HCT116 (cell line): ENCODE results near the gene CDKAL1. TPM values are rescaled to one million over a fixed set of nuclear protein-coding genes. Genes with fewer than 3 reads are reported as not detected.

ENCODE experiments used
- ATAC-seq: fragments of 200-7000 bp; cut with Tn5 transposase; 2 replicates; pipeline ENCODE4 v1.9.1; 2020; ENCODE audit warnings: mild to moderate bottlenecking, moderate library complexity
- BruUV-seq: library from RNA; stranded (reverse); fragments of 400-500 nt; replicated peaks from 2 replicates; lab custom pipeline; 2021; lab: Mats Ljungman, UMichigan
- CTCF ChIA-PET: fragments of 300-600 bp; sonication (Branson Sonifier 250); formaldehyde crosslinking; loops from one replicate; lab custom pipeline; 2021; ENCODE audit warnings: antibody characterized with exemption; lab: Charles Lee
- POLR2A ChIA-PET: fragments of 300-600, 350-600 bp; sonication (Branson Sonifier 250); formaldehyde crosslinking; loops from one replicate; lab custom pipeline; 2021; ENCODE audit warnings: antibody characterized with exemption; lab: Charles Lee
- RAD21 ChIA-PET, 2 experiments: fragments of 300-600 bp; sonication (Branson Sonifier 250); formaldehyde crosslinking; loops; one replicate each; lab custom pipeline; 2023; ENCODE audit warnings: low total read pairs in 2 of 2; ENCODE audit not compliant: uncharacterized antibody in 2 of 2, unreplicated experiment in 2 of 2, low non-redundant PET in 1 of 2; lab: Charles Lee
- DNase-seq: peaks from one replicate; pipeline ENCODE4 v3.0.0-alpha.2; 2010; ENCODE audit warnings: low read depth, low spot score
- H2AFZ ChIP-seq: fragments of 200-600 bp; shearing (Covaris generic), sonication (generic); 2 replicates; pipeline ENCODE4 v1.6.1; 2017; ENCODE audit warnings: low read depth, mixed run types, mixed read lengths, antibody characterized with exemption, low read length; ENCODE audit not compliant: poor library complexity, severe bottlenecking
- H3K27ac ChIP-seq: 2 replicates; pipeline ENCODE4 v1.5.1; 2012; ENCODE audit warnings: low read depth, low read length
- H3K27me3 ChIP-seq: fragments of 200-600 bp; sonication (generic); 2 replicates; pipeline ENCODE4 v1.6.1; 2016; ENCODE audit warnings: mixed run types, low read length, mixed read lengths; ENCODE audit not compliant: insufficient read depth
- H3K36me3 ChIP-seq, 2 experiments: fragments of 200-500 bp in 1 of 2; fragments of 200-600 bp in 1 of 2; sonication (Bioruptor generic) in 1 of 2; sonication (generic) in 1 of 2; 2 replicates each; pipeline versions ENCODE4 v1.5.1 to v1.6.1; 2014 to 2016; ENCODE audit warnings: low read length in 2 of 2, inconsistent platforms in 1 of 2, mixed read lengths in 1 of 2, mixed run types in 1 of 2; ENCODE audit not compliant: insufficient read depth in 2 of 2, control insufficient read depth in 1 of 2
- H3K4me1 ChIP-seq, 2 experiments: fragments of 200-600 bp in 1 of 2; sonication (generic) in 1 of 2; 2 replicates each; pipeline versions ENCODE4 v1.5.1 to v1.6.1; 2012 to 2017; ENCODE audit warnings: low read length in 2 of 2, inconsistent platforms in 1 of 2, mild to moderate bottlenecking in 1 of 2, mixed read lengths in 1 of 2, mixed run types in 1 of 2, moderate library complexity in 1 of 2; ENCODE audit not compliant: insufficient read depth in 2 of 2, control insufficient read depth in 1 of 2
- H3K4me2 ChIP-seq: fragments of 200-600 bp; sonication (generic); 2 replicates; pipeline ENCODE4 v1.6.1; 2017; ENCODE audit warnings: mixed run types, low read length, mixed read lengths
- H3K4me3 ChIP-seq, 2 experiments: fragments of 200-600 bp in 1 of 2; sonication (generic) in 1 of 2; replicated peaks in 1 of 2; 2 replicates each; pipeline ENCODE4 v1.5.1; 2011 to 2016; ENCODE audit warnings: low read length in 2 of 2, control low read depth in 1 of 2, low read depth in 1 of 2, mild to moderate bottlenecking in 1 of 2, mixed read lengths in 1 of 2, mixed run types in 1 of 2
- H3K79me2 ChIP-seq: fragments of 200-600 bp; sonication (generic); 2 replicates; pipeline ENCODE4 v1.6.1; 2017; ENCODE audit warnings: mild to moderate bottlenecking, mixed run types, low read length, moderate library complexity, mixed read lengths; ENCODE audit not compliant: insufficient read depth
- H3K9ac ChIP-seq: fragments of 200-600 bp; sonication (generic); 2 replicates; pipeline ENCODE4 v1.6.1; 2016; ENCODE audit warnings: low read length, mixed read lengths
- H3K9me2 ChIP-seq: fragments of 200-600 bp; sonication (generic), shearing (Covaris generic); 2 replicates; pipeline ENCODE4 v1.6.1; 2017; ENCODE audit warnings: mixed run types, mild to moderate bottlenecking, moderate library complexity; ENCODE audit not compliant: insufficient read depth
- H3K9me3 ChIP-seq, 2 experiments: fragments of 200-500 bp in 1 of 2; fragments of 200-600 bp in 1 of 2; sonication (Bioruptor generic) in 1 of 2; sonication (generic) in 1 of 2; 2 replicates each; pipeline ENCODE4 v1.6.1; 2014 to 2017; ENCODE audit warnings: low read length in 2 of 2, mixed read lengths in 2 of 2, inconsistent platforms in 1 of 2, low read depth in 1 of 2, mild to moderate bottlenecking in 1 of 2, mixed run types in 1 of 2, moderate library complexity in 1 of 2; ENCODE audit not compliant: control insufficient read depth in 1 of 2, insufficient read depth in 1 of 2
- H4K20me1 ChIP-seq: fragments of 200-600 bp; sonication (generic), shearing (Covaris generic); 2 replicates; pipeline ENCODE4 v1.6.1; 2017; ENCODE audit warnings: mixed run types, mild to moderate bottlenecking, moderate library complexity; ENCODE audit not compliant: insufficient read depth
- CBX3 ChIP-seq: IDR thresholded peaks from 2 replicates; pipeline ENCODE4 v1.6.1; 2012; ENCODE audit warnings: low read depth
- EGR1 ChIP-seq: IDR thresholded peaks from 2 replicates; pipeline ENCODE4 v1.6.1; 2012; ENCODE audit warnings: low read depth
- EZH2 ChIP-seq: fragments of 200-600 bp; sonication (generic); IDR thresholded peaks from 2 replicates; pipeline ENCODE4 v1.6.1; 2017; ENCODE audit warnings: antibody characterized with exemption, mixed run types
- FOSL1 ChIP-seq: IDR thresholded peaks from 2 replicates; pipeline ENCODE4 v1.6.1; 2012; ENCODE audit warnings: low read depth
- RAD21 ChIP-seq: IDR thresholded peaks from 2 replicates; pipeline ENCODE4 v1.6.1; 2012; ENCODE audit warnings: low read depth, mild to moderate bottlenecking
- SRF ChIP-seq: IDR thresholded peaks from 2 replicates; pipeline ENCODE4 v1.6.1; 2012; ENCODE audit warnings: low read depth
- ZFX ChIP-seq: fragments of 450-650 bp; IDR thresholded peaks from 2 replicates; pipeline ENCODE4 v1.6.1; 2017
- intact Hi-C: fragments of 100-400 bp; cut with micrococcal nuclease; formaldehyde crosslinking; loops from 2 replicates; pipeline ENCODE4 v1.10.0; 2022
- total RNA-seq: library from RNA; stranded (reverse); gene quantifications from one replicate; pipeline ENCODE4 v1.2.1, GENCODE V29; 2021; ENCODE audit not compliant: unreplicated experiment
- TF ChIP-seq, protein P1 (sequence below): IDR thresholded peaks from 2 replicates; pipeline ENCODE4 v1.6.1; 2012; ENCODE audit warnings: low read depth
- TF ChIP-seq, protein P2 (sequence below): IDR thresholded peaks from 2 replicates; pipeline ENCODE4 v1.6.1; 2011; ENCODE audit warnings: mild to moderate bottlenecking, low read length, moderate library complexity; ENCODE audit not compliant: insufficient replicate concordance; ENCODE audit errors: extremely low read depth

The CDKAL1 gene
- total RNA-seq, 1 experiment from 2014 or later: 14.9 TPM

DNA sequence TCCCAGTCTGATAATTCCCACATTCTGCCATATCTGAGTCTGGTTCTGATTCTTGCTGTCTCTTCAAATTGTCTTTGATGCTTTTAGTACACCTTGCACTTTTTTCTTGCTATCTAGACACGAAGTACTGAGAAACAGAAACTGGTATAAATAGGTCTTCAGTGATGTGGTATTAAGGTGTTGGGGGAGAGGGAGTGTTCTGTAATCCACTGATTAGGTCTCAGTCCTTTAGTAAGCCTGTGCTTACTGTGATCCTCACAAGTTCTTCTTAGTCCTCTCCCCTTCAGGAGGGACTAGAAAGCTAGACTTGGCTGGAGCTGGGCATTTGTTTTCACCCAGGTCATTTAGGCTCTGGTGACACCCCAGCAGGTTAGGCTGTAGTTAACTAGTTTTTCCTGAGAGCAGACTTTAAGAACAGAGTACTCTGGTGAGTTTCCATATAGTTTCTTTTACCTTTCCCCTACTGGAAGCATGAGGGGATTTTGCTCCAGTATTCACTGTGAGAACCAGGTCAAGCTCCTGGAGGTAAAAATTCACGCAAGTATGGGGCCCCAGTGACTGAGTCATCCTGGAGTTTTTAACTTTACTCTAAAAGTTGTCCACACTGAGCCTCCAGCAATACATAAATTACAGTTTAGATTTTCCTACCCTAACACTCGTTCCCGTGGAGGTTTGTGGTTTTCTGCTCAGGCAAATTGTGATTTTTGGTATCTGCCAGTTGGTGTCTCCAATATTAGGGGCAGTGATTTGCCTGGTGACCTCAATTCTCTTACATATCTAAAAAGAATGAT is 154.6 kb downstream of the CDKAL1 start (continued):
- TF ChIP-seq, protein P1, sequence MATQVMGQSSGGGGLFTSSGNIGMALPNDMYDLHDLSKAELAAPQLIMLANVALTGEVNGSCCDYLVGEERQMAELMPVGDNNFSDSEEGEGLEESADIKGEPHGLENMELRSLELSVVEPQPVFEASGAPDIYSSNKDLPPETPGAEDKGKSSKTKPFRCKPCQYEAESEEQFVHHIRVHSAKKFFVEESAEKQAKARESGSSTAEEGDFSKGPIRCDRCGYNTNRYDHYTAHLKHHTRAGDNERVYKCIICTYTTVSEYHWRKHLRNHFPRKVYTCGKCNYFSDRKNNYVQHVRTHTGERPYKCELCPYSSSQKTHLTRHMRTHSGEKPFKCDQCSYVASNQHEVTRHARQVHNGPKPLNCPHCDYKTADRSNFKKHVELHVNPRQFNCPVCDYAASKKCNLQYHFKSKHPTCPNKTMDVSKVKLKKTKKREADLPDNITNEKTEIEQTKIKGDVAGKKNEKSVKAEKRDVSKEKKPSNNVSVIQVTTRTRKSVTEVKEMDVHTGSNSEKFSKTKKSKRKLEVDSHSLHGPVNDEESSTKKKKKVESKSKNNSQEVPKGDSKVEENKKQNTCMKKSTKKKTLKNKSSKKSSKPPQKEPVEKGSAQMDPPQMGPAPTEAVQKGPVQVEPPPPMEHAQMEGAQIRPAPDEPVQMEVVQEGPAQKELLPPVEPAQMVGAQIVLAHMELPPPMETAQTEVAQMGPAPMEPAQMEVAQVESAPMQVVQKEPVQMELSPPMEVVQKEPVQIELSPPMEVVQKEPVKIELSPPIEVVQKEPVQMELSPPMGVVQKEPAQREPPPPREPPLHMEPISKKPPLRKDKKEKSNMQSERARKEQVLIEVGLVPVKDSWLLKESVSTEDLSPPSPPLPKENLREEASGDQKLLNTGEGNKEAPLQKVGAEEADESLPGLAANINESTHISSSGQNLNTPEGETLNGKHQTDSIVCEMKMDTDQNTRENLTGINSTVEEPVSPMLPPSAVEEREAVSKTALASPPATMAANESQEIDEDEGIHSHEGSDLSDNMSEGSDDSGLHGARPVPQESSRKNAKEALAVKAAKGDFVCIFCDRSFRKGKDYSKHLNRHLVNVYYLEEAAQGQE: no peak
- TF ChIP-seq FOSL1 (no peak), SRF (no peak), EGR1 (no peak)

DNA sequence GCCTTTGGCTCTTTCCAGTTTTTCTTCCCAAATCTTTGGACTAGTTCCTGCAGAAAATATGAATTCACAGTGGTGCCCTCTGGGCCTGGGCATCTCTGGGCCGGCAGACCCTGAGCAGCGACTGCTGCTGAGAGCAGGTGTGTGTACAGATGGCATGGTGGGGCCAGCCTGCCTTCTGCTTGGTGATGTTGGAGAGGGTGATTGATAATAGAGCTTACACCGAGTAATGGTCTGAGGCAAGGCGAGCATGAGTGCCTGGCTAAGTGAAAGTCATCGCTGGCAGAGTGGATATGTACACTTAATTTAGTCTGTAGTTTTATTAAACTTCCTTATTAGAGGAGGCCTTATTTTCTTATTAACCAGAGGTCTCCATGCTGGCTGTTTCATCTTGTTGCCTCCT is 156.9 kb downstream of the CDKAL1 start:
- RAD21 ChIA-PET: no interaction called here
- no peaks in the 10 kb centered on the region for H3K36me3 ChIP-seq
- TF ChIP-seq RAD21 (no peak), ZFX (no peak), CBX3 (no peak), EZH2 (no peak), EGR1 (no peak)
- TF ChIP-seq, protein P2, sequence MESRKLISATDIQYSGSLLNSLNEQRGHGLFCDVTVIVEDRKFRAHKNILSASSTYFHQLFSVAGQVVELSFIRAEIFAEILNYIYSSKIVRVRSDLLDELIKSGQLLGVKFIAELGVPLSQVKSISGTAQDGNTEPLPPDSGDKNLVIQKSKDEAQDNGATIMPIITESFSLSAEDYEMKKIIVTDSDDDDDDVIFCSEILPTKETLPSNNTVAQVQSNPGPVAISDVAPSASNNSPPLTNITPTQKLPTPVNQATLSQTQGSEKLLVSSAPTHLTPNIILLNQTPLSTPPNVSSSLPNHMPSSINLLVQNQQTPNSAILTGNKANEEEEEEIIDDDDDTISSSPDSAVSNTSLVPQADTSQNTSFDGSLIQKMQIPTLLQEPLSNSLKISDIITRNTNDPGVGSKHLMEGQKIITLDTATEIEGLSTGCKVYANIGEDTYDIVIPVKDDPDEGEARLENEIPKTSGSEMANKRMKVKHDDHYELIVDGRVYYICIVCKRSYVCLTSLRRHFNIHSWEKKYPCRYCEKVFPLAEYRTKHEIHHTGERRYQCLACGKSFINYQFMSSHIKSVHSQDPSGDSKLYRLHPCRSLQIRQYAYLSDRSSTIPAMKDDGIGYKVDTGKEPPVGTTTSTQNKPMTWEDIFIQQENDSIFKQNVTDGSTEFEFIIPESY: no peak
- TF ChIP-seq, protein P1: no peak
- H3K9me2 ChIP-seq: no peaks in the 10 kb centered on the region
- POLR2A ChIA-PET: no interaction called here
- H3K79me2 ChIP-seq: peaks cover 11% of the 10 kb centered on the region
- no peaks in the 10 kb centered on the region for H3K9me3 ChIP-seq
- H2AFZ ChIP-seq: no peak overlapping the region
- no peaks in the 10 kb centered on the region for H4K20me1 ChIP-seq
- intact Hi-C loops: no loop called here
- H3K4me3 ChIP-seq: no peak overlapping the region
- no peak overlapping the region for H3K9ac ChIP-seq
- DNase-seq: no peak
- CTCF ChIA-PET: no interaction called here
- H3K4me2 ChIP-seq: no peak overlapping the region
- no peak for ATAC-seq
- no peaks in the 10 kb centered on the region for H3K27me3 ChIP-seq
- BruUV-seq: no TSS peak
- H3K4me1 ChIP-seq: peaks cover 6 to 10% of the 10 kb centered on the region in 2 experiments; a peak in 3 of 4 replicates
- no peak overlapping the region for H3K27ac ChIP-seq
